Activated CD4-positive, CD25-positive, alpha-beta regulatory T cell treated with anti-CD3 and anti-CD28 coated beads, Interleukin-2, amount 50 U/mL, for 24 hours (primary cell): Measurements from ENCODE around the gene TBXAS1.

Source experiments
- ATAC-seq, 2 donors: fragments of 150-1000 bp; cut with Tn5 transposase; one replicate each; pipeline ENCODE4 v1.10.0; 2021; ENCODE audit warnings: mild to moderate bottlenecking in 1 of 2, moderate library complexity in 1 of 2

Gene TBXAS1

GRCh38 chr7:139916717-139917395 is 87.8 kb downstream of the TBXAS1 start:
- ATAC-seq: peak; percentile 6 to 17

- no peak for ATAC-seq
Observed at GRCh38 chr7:139917851-139918250, 88.8 kb downstream of the TBXAS1 start.

DNA sequence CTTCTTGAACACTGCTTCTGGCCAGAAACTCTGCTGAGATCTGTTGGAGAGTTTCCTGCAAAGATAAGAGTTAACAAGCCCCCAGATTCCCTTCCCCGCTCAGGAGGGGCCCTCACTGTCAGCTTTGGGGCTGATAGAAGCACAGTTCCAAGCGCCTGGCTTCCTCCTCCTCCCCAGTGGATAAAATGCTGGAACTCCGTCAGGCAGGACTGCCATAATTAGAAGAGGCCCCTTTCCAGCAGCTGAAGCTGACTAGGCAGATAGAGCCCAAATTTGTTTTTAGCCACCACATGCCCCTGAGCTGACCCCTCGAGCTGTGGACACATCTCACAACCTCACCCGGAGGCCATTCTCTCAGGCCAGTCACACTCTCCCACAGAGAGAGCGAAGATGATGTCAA is 89.4 kb downstream of the TBXAS1 start:
- ATAC-seq: no peak

GRCh38 chr7:139923090-139923489 is 94.0 kb downstream of the TBXAS1 start:
- ATAC-seq: no peak

- no peak for ATAC-seq
Observed at GRCh38 chr7:139924461-139924860, 95.4 kb downstream of the TBXAS1 start.

- ATAC-seq: peak in 1 of 2 donors; percentile 28
Observed at GRCh38 chr7:139929221-139929620, 100.2 kb downstream of the TBXAS1 start.

- no peak for ATAC-seq
Observed at GRCh38 chr7:139930286-139930965, 101.4 kb downstream of the TBXAS1 start.

- no peak for ATAC-seq
Observed at GRCh38 chr7:139931190-139931934, 102.3 kb downstream of the TBXAS1 start.

DNA sequence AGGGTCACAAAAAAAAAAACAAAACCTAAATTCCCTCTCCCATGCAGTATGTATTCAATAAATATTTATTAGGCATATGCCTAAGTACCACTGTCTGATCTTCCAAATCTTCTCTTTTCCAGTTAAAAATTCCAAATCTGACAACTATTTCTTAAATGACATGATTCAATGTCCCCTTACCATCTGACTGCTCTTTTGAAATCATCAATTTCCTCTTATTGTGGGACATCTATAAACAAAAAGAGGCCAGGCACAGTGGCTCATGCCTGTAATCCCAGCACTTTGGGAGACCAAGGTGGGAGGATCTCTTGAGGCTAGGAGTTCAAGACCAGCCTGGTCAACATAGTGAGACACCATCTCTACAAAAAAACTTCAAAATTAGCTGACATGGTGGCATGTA is 103.5 kb downstream of the TBXAS1 start:
- no peak for ATAC-seq

GRCh38 chr7:139936760-139937310 is 107.8 kb downstream of the TBXAS1 start:
- no peak for ATAC-seq

DNA sequence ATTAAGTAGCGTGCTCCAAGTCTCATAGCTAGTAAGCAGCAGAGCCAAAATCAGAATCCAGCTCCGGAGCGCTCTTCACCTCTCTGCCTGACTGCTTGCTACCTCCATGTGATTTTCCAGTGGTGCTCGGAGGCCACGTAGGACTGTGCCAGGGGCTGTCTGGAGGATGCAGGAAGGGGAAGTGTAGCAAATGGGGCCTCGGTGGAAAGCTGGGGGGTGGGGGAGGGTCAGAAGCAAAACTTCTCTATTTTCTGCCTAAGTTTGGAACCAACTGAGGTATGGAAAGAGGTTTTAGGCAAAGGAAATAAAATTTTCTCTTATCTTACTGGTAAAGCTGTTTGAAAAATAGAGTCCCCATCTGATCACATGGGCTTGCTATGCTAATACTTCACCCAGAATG is 108.7 kb downstream of the TBXAS1 start:
- ATAC-seq: no peak

DNA sequence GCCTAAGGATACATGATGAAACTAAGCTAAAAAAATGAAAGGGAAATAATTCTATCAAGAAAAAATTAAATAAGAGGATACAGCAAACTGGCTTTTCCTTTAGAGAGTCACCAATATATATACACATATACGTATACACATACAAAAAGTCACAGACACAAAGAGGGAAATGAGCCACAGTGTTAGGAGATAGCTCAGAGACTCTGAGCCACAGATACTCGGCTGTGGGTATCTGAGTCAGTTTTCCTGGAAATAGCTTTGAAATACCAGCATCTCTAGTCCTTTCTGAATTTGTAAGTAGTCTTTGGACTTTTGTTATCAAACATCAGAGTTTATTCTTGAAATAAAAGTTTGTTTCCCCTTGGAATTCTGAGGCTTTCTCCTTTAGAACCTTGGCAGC is 111.8 kb downstream of the TBXAS1 start:
- peak; percentile 74 to 86 for ATAC-seq

DNA sequence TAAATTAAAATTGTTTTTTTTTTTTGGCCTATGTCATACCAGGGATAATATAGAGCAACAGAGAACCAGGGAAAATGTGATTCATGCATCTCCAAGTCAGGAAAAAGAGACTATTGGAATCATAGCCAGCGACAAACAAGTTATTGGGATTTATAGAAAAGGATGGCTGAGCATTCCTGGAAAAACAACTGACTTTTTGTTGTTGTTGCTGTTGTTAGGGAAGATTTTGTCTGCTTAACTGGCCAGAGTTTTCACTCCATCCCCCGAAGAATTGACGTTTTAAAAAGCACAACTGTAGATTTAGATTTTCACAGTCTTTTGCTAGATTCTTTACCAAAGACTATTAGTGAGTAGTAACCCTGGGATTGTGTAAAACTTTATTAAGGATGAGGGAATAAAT is 112.4 kb downstream of the TBXAS1 start:
- ATAC-seq: no peak

DNA sequence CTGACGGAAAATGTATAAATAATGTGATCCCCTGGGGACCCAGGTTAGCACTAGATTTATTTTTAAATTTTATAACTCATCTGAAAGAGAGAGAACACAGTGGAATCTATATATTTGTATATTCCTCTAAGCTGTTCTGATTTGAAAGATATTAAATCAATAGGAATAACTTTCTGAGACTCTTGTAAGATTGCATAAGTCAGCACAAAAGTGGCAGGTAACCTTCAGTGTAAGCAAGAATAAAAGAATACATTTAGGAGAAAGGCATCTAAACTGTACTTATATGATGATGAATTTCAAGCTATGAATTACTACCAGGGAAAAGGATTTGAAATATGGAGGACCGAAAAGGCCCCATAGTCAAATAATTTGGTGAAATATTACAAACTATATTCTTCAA is 112.8 kb downstream of the TBXAS1 start:
- ATAC-seq: no peak

- no peak for ATAC-seq
Observed at GRCh38 chr7:139942636-139943035, 113.6 kb downstream of the TBXAS1 start.

GRCh38 chr7:139943401-139943800 is 114.3 kb downstream of the TBXAS1 start:
- ATAC-seq: no peak

DNA sequence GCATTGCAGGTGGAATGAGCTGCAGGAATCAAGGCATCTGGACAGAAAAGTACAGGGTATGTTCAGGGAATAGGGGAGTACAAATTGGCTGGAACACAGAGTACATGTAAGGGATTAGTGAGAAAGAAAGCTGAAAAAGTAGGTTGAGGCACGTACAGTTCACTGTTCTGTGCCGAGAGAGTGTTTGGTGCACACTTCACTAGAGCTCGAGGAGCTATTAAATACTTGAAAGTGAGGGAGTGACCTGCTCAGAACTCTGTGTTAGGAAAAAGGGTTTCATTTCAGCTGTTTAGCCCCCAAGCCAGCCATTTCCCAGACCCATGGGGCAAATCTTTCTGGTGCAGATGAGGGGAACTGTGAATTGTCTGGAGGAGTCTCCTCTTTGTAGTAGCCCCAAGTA is 115.2 kb downstream of the TBXAS1 start:
- no peak for ATAC-seq

DNA sequence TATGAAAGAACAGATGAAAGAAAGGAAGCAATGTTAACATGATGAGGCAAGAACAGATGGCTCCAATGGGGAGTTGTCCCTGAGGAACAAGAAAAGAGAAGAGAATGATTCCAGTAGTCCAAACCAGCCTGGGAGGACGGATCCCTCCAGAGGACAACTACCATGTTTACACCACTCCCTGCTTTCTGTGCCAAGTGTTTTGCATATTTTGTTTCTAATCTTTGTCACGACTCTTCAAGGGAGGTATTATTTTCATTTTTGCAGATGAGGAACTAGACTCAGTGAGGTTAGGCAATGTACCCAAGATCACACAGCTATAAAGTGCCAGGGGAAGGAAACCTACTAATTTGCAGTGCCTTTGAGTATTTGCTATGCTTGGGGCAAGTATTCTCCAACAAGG is 117.5 kb downstream of the TBXAS1 start:
- no peak for ATAC-seq

GRCh38 chr7:139947021-139947420 is 118.0 kb downstream of the TBXAS1 start:
- ATAC-seq: no peak

GRCh38 chr7:139948167-139948566 is 119.1 kb downstream of the TBXAS1 start:
- no peak for ATAC-seq

GRCh38 chr7:139948587-139949335 is 119.7 kb downstream of the TBXAS1 start:
- ATAC-seq: no peak

DNA sequence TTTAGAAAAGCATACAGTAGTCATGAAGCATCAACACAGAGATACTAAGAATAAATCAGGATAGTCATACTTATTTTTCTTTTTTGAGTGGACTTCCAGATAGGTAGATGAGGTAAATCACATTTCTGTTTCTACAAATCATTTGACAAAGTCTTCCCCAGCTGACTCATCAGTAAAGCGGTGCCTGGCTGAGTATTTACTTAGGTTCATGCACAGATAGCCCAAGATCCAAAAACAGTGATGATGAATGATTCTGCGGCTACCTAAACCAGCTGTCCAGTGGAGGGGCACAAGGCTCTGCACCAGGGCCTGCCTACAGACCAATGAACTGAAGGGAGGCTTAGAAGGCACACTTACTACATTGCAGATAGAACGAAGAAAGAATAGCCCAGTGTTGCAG is 120.6 kb downstream of the TBXAS1 start:
- no peak for ATAC-seq
